Measurements from ENCODE around the gene CPM.

The CPM gene

DNA sequence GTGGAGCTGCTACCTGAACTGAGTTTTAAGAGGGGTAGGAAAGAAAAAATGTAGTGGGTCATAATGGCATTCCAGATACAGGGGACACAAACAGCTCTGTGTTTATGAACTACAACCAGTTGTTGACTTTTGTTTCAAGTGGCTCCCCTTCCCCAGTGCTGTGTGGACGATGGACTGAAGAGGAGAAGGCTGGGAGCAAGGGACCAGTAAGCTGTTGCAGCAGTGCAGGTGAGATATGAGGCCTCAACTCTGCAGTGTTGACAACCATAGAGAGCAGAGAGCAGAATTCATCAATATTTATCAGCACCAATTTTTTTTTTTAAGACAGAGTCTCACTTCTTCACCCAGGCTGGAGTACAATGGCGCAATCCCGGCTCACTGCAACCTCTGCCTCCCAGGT is 78.4 kb downstream of the CPM start:
- TF ChIP-seq, protein P1, sequence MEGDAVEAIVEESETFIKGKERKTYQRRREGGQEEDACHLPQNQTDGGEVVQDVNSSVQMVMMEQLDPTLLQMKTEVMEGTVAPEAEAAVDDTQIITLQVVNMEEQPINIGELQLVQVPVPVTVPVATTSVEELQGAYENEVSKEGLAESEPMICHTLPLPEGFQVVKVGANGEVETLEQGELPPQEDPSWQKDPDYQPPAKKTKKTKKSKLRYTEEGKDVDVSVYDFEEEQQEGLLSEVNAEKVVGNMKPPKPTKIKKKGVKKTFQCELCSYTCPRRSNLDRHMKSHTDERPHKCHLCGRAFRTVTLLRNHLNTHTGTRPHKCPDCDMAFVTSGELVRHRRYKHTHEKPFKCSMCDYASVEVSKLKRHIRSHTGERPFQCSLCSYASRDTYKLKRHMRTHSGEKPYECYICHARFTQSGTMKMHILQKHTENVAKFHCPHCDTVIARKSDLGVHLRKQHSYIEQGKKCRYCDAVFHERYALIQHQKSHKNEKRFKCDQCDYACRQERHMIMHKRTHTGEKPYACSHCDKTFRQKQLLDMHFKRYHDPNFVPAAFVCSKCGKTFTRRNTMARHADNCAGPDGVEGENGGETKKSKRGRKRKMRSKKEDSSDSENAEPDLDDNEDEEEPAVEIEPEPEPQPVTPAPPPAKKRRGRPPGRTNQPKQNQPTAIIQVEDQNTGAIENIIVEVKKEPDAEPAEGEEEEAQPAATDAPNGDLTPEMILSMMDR (IDR thresholded peaks at IDR 0.05; ENCODE audit: low read depth, low read length), result no peak
- H3K4me1 ChIP-seq, result no peaks in the 10 kb centered on the region
- H3K9me3 ChIP-seq, result no peaks in the 10 kb centered on the region
- peaks cover 10% of the 10 kb centered on the region for H3K27me3 ChIP-seq
- H3K36me3 ChIP-seq, result no peaks in the 10 kb centered on the region
- no peak overlapping the region for H3K4me3 ChIP-seq (ENCODE audit: low read depth, low read length)
- no peak for DNase-seq

DNA sequence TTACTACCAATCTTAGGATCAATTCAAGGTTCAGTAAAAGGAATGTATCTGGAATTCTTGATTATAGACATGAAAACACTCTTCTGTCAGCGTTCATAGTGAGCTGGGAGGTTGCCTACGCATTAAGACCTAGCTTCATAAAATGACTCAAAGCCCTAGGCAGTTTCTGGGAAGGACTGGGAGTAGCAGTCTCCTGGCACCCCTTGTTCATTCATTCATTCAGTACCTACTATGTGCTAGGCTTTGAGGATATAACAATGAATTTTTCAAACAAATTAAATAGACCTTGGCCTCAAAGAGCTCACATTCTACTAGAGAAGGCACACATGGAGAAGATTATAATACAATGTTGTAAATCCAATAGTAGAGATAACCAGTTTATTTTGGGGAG is 78.9 kb downstream of the CPM start:
- no peaks in the 10 kb centered on the region for H3K9me3 ChIP-seq
- no peak overlapping the region for H3K4me3 ChIP-seq (ENCODE audit: low read depth, low read length)
- TF ChIP-seq, protein P1 (IDR thresholded peaks at IDR 0.05; ENCODE audit: low read depth, low read length), result no peak
- H3K27me3 ChIP-seq, result peaks cover 10% of the 10 kb centered on the region
- H3K36me3 ChIP-seq, result no peaks in the 10 kb centered on the region
- DNase-seq, result no peak
- no peaks in the 10 kb centered on the region for H3K4me1 ChIP-seq

DNA sequence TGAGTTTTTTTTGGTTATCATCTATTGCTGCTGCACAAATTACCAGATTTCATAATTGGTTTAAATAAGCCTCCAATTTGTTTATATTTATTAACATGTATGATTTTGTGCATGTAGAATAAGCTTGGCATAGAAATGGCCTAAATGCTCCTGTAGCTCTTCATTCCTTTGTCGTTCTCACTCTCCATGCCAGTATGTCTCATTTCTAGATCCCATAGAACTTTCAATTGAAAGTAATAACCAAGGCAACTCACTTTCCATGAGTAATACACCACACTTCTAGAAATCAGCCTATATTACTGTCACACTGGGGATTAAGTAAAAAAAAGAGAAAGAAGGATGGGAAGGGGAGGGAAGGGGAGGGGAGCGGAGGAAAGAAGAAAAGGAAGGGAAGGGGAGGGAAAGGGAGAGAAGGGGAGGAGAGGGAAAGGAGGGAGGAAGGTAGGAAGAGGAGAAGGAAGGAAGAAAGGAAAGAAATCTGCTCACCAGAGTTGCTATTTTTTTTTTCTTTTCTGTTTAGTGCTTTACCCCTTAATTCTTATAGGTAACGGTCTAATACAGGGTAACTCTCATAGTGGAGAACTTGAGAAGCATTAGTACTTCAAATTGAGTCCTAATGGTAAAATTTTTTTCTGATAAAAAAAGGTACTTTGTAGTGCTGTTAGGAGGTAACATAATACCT is 79.4 kb downstream of the CPM start:
- no peak for DNase-seq
- H3K4me1 ChIP-seq, result no peaks in the 10 kb centered on the region
- TF ChIP-seq, protein P1 (IDR thresholded peaks at IDR 0.05; ENCODE audit: low read depth, low read length), result no peak
- H3K27me3 ChIP-seq, result peaks cover 10% of the 10 kb centered on the region
- H3K4me3 ChIP-seq (ENCODE audit: low read depth, low read length), result no peak overlapping the region
- H3K36me3 ChIP-seq, result no peaks in the 10 kb centered on the region
- H3K9me3 ChIP-seq, result no peaks in the 10 kb centered on the region

DNA sequence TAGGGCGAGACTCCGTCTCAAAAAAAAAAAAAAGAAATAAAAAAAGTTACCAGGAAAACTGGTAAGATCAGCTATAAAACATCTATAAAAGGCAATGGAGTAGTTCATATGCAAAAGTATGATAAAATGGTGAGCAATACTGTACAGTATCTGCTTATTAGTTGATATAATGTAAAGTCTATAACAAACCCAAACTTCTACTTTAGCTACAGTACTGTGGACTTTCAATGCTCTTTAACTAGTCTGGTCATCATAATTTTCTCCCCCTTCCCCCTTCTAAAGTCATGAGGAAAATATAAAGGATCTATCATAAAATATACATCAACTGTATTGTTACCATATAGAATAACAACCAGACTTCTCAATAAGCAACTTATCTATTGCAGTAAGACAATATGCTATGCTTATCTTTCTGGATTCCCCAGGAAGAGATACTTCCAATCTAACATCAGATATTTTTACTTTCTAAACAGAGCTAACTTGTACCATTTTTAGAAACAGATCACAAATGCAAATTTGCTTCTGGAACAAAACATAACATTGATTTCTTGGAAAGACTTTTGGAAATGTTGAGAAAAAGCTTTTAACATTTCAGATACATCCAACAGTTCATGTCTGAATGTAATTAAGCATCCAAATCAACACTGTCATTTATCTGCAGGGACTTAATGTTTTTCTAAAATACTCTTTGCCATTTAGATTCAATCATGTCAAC is 81.2 kb downstream of the CPM start:
- no peak overlapping the region for H3K4me3 ChIP-seq (ENCODE audit: low read depth, low read length)
- H3K4me1 ChIP-seq, result no peaks in the 10 kb centered on the region
- H3K9me3 ChIP-seq, result no peaks in the 10 kb centered on the region
- peaks cover 10% of the 10 kb centered on the region; the same call in 1 of the 2 replicates for H3K27me3 ChIP-seq
- no peak for DNase-seq
- TF ChIP-seq, protein P1 (IDR thresholded peaks at IDR 0.05; ENCODE audit: low read depth, low read length), result no peak
- H3K36me3 ChIP-seq, result no peaks in the 10 kb centered on the region

DNA sequence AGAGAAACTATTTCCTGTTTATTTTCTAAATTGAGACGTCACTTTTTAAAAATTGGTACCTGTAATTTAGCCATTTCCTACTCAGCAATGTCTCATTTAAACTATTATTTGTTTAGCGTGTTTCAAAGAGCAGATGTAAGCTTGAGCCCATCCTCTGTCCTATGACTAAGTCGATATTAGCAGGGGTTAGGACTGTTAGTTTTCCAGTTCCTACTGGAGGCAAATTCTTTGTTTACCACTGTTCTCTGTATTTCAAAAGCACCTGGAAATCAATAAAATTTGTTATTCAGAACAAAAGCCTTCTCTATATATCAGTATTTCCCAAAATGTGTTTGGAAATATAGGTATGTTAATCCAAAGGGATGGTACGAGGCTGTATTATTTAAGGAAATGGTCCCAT is 82.6 kb downstream of the CPM start:
- Histone ChIP-seq H3K36me3 (no peaks in the 10 kb centered on the region), H3K9me3 (no peaks in the 10 kb centered on the region), H3K4me1 (no peaks in the 10 kb centered on the region), H3K4me3 (ENCODE audit: low read depth, low read length) (no peak overlapping the region), H3K27me3 (peaks cover 10% of the 10 kb centered on the region; the same call in 1 of the 2 replicates)
- DNase-seq, result no peak
- TF ChIP-seq, protein P1 (IDR thresholded peaks at IDR 0.05; ENCODE audit: low read depth, low read length), result no peak

DNA sequence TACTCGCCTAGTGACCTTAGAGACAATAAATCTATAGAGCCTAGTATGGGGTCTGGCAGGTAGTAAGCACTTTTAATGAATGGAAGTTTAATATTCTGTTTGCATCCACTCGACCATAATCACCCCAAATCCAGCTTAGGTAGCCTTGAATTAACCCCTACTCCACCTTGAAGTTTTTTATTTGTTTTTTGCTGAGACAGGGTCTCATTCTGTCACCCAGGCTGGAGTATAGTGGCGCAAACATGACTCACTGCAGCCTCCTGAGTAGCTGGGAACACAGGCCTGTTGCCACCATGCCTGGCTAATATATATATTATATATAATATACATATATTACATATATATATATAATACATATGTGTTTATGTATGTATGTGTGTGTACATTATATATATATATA is 86.2 kb downstream of the CPM start:
- TF ChIP-seq, protein P1 (IDR thresholded peaks at IDR 0.05; ENCODE audit: low read depth, low read length), result no peak

More for the DNA sequence above, 86.2 kb downstream of the CPM start:
- no peak for DNase-seq
- Histone ChIP-seq H3K9me3 (no peaks in the 10 kb centered on the region), H3K36me3 (peaks cover 4% of the 10 kb centered on the region), H3K4me3 (ENCODE audit: low read depth, low read length) (no peak overlapping the region), H3K4me1 (no peaks in the 10 kb centered on the region), H3K27me3 (0 out of 2 replicates have a peak, but pooled peaks cover 2% of the 10 kb centered on the region)
